ENCODE results near the gene RAD9A.

DNA sequence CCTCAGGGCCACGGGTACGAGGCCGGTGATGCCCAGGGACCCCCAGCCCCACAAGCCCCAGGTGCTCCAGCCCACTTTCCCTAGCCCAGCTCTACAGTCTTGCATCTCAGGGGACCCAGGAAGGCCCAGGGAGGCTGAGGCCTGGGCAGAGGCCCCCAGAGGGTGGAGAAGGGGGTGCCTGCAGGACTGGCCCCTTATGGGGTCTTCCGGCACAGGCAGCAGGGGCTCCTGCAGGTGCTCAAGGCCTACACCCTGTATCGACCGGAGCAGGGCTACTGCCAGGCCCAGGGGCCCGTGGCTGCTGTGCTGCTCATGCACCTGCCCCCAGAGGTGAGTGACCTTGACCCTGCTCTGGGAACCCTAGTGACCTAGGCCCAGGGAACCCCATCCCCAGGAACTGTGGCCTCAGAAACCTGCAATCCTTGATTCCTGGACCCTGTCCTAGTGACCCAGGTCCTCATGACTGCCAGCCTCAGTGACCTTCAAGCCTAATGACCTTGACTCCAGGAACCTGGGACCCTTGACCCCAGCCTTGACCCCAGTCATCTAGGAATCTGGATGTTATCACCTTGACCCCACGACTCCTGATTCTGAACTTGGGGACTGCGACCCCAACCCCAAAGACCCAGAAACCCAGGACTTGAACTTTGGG is 14.0 kb downstream of the RAD9A start:
- TF ChIP-seq CTCF (IDR thresholded peaks at IDR 0.05; ENCODE audit: low read depth, low read length) = no peak
- TF ChIP-seq EZH2phosphoT487 (IDR thresholded peaks at IDR 0.05; ENCODE audit: low read depth) = no peak
